ENCODE data around the gene PTGFR. TPM values are rescaled to one million over a fixed set of nuclear protein-coding genes. Genes with fewer than 3 reads are reported as not detected.

PTGFR gene
- total and polyA plus RNA-seq, 2 donors (not counting 1 experiment from before 2014, with no cell fraction given) = not detected

GRCh38 chr1:78587211-78587610, 96.4 kb downstream of the PTGFR start:
- Histone ChIP-seq H3K27me3 (replicated peaks in 1 of 4; ENCODE audit: control extremely low read depth in 1 of 4, control insufficient read depth in 3 of 4, insufficient read depth in 4 of 4, low read length in 3 of 4) (peaks cover 0 to 6% (median 0%) of the 10 kb centered on the region in 4 experiments), H3K36me3 (replicated peaks in 1 of 2; ENCODE audit: control extremely low read depth in 1 of 2, control insufficient read depth in 1 of 2, extremely low read depth in 1 of 2, insufficient read depth in 2 of 2, low read length in 1 of 2) (no peaks in the 10 kb centered on the region), H4K20me1 (ENCODE audit: control insufficient read depth, insufficient read depth, low read length, poor library complexity, severe bottlenecking) (no peaks in the 10 kb centered on the region), H3K9me3 (ENCODE audit: control extremely low read depth in 1 of 3, control insufficient read depth in 2 of 3, insufficient read depth in 1 of 3, low read length in 2 of 3) (no peaks in the 10 kb centered on the region), H3K4me2 (replicated peaks; ENCODE audit: low read depth, low read length, poor library complexity, severe bottlenecking) (no peak overlapping the region), H3K4me1 (ENCODE audit: control insufficient read depth in 2 of 2, insufficient read depth in 2 of 2, low read length in 2 of 2) (no peaks in the 10 kb centered on the region), H2AFZ (ENCODE audit: insufficient read depth, low read depth, low read length, poor library complexity, severe bottlenecking) (no peak overlapping the region), H3K9ac (ENCODE audit: low read length) (no peak overlapping the region), H3K79me2 (ENCODE audit: control insufficient read depth, insufficient read depth, low read length) (no peaks in the 10 kb centered on the region), H3K27ac (ENCODE audit: low read length in 2 of 2) (no peak overlapping the region), H3K4me3 (ENCODE audit: control extremely low read depth in 1 of 5, extremely low read depth in 1 of 5, insufficient read depth in 1 of 5, low read depth in 2 of 5, low read length in 4 of 5) (no peak overlapping the region)
- DNase-seq = no peak
- Mint-ChIP-seq H3K27me3 (peaks cover 2% of the 10 kb centered on the region), H3K27ac (no peak overlapping the region), H3K9me3 (ENCODE audit: insufficient read depth) (no peaks in the 10 kb centered on the region), H3K4me3 (no peak overlapping the region), H3K4me1 (no peaks in the 10 kb centered on the region)
- ChIA-PET CTCF (no interaction called here), POLR2A (no interaction called here)
- no peak for TF ChIP-seq EZH2 (IDR thresholded peaks at IDR 0.05; ENCODE audit: borderline replicate concordance, insufficient read depth, low read depth, low read length, poor library complexity, severe bottlenecking)
- no peak for TF ChIP-seq CTCF (IDR thresholded peaks at IDR 0.05)
- no CpG with 5 or more reads among the region's 1 CpG for WGBS (ENCODE audit: insufficient coverage)
- intact Hi-C loops (cut with micrococcal nuclease) = no loop called here
- no peak for ATAC-seq (ENCODE audit: low read depth)

Other genes starting within 250 kb of the PTGFR start
- gene IFI44L, start 129.5 kb downstream of the PTGFR start, total RNA-seq = 4.8 and 5.7 TPM in 2 replicates
- 3.7 and 9.1 TPM in 2 replicates for gene IFI44L, start 129.5 kb downstream of the PTGFR start, polyA plus RNA-seq
- gene IFI44, start 158.9 kb downstream of the PTGFR start, total RNA-seq = 6.9 and 10.2 TPM in 2 replicates
- 6.2 and 15.9 TPM in 2 replicates for gene IFI44, start 158.9 kb downstream of the PTGFR start, polyA plus RNA-seq

Measured in B cell (primary cell).